Measurements from ENCODE around the gene SLC25A17.
"Not testable (repeated sequence)": the region's sequence is repeated elsewhere in the genome, so short reads cannot be mapped to it uniquely, and the experiment has no call there.

The SLC25A17 gene

DNA sequence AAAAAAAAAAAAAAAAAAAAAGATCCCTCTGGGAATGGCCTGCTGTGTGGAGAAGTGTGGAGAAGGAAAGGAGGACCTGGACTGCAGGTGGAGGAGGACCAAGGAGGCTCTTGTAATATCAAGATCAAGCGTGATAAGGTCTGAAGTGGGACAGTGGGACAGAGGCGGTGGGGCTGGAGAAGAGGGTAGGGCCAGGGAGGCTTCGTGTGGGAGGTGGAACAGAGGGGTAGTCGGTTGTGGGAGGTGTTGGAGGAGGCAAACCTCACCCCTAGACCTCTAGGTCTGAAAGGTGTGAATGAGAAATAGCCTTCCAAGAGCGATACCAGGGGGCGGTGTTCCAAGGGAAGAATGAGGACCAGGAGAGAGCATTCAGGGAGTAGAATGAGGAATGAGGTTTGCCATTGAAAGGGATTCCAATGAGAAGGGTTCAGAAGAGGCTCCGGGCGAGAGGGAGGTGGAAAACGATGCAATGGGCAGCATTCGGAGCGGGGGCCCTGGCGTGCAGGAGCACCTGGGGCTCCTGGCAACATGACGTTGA is 95.7 kb downstream of the SLC25A17 start:
- no peaks in the 10 kb centered on the region for H3K36me3 ChIP-seq (ENCODE audit: control insufficient read depth, insufficient read depth, low read length)
- 82% methylated on average over 13 of the region's 13 CpGs for WGBS, 2 experiments

DNA sequence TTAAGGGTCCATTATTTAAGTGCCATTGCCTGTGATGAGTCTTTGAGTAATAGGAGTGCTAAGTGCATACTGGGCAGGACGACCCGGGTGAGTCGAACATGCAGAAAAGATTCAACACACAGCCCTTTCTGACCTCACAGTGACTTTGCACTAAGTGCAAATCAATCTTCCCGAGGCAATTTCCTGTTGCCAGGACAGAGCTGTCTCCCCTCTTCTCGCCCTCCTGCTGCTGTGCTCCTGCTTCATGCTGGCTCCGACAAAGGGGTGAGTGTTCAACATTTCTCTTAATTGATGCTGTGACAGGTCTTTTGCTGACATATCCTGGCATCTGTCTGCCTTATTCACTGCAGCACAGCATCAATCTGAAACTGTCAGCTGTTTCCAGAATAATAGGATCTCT is 97.9 kb downstream of the SLC25A17 start:
- no peaks in the 10 kb centered on the region for H3K9me3 ChIP-seq (ENCODE audit: control insufficient read depth, low read length)
- no peaks in the 10 kb centered on the region for H3K36me3 ChIP-seq (ENCODE audit: control insufficient read depth, insufficient read depth, low read length)
- H3K4me3 ChIP-seq (ENCODE audit: insufficient read depth, low read depth, low read length) = no peak overlapping the region
- 21 to 33% methylated on average over 6 of the region's 6 CpGs for WGBS, 2 experiments
- peak overlapping the region; percentile 81 for H3K27ac ChIP-seq (ENCODE audit: insufficient read depth, low read depth, low read length, poor library complexity, severe bottlenecking)
- peaks cover 9% of the 10 kb centered on the region for H3K4me1 ChIP-seq (ENCODE audit: control insufficient read depth, insufficient read depth, low read length)
- H3K27me3 ChIP-seq (ENCODE audit: control insufficient read depth, insufficient read depth, low read length, poor library complexity, severe bottlenecking) = peaks cover 17% of the 10 kb centered on the region

More for the DNA sequence above, 95.7 kb downstream of the SLC25A17 start:
- no peak overlapping the region for H3K4me3 ChIP-seq (ENCODE audit: insufficient read depth, low read depth, low read length)
- no peak overlapping the region for H3K27ac ChIP-seq (ENCODE audit: insufficient read depth, low read depth, low read length, poor library complexity, severe bottlenecking)
- peaks cover 9% of the 10 kb centered on the region for H3K4me1 ChIP-seq (ENCODE audit: control insufficient read depth, insufficient read depth, low read length)
- peaks cover 17% of the 10 kb centered on the region for H3K27me3 ChIP-seq (ENCODE audit: control insufficient read depth, insufficient read depth, low read length, poor library complexity, severe bottlenecking)
- H3K9me3 ChIP-seq (ENCODE audit: control insufficient read depth, low read length) = no peaks in the 10 kb centered on the region

DNA sequence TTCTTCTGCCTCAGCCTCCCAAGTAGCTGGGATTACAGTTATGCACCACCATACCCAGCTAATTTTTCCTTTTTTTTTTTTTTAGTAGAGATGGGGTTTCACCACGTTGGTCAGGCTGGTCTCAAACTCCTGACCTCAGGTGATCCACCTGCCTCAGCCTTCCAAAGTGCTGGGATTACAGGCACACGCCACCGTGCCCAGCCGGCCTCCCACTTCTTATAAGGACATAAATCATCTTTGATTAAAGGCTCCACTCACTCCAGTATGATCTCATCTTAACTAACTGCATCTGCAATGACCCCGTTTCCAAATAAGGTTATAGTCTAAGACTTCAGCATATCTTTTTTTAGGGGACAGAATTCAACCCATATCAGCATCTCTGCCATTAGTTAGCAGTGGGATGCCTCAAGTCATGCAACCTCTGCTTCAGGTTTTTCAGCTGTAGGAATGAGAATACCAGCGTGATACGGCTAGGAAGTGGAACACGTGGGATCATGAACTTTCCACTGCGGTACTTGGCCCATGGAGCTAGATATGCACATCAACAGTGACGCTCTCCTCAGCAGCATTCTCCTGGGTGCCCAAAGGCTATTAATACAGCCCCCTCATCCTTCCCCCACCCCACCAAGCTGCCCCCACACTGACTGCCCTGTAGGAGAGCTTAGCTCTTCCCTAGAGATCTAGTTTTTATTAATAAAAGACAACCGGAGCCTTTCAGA is 98.4 kb downstream of the SLC25A17 start:
- peaks cover 9% of the 10 kb centered on the region for H3K4me1 ChIP-seq (ENCODE audit: control insufficient read depth, insufficient read depth, low read length)
- no peaks in the 10 kb centered on the region for H3K36me3 ChIP-seq (ENCODE audit: control insufficient read depth, insufficient read depth, low read length)
- H3K9me3 ChIP-seq (ENCODE audit: control insufficient read depth, low read length) = no peaks in the 10 kb centered on the region
- H3K4me3 ChIP-seq (ENCODE audit: insufficient read depth, low read depth, low read length) = no peak overlapping the region
- 77 to 85% methylated on average over 11 of the region's 11 CpGs for WGBS, 2 experiments
- peaks cover 17% of the 10 kb centered on the region for H3K27me3 ChIP-seq (ENCODE audit: control insufficient read depth, insufficient read depth, low read length, poor library complexity, severe bottlenecking)
- peak overlapping the region; percentile 81 for H3K27ac ChIP-seq (ENCODE audit: insufficient read depth, low read depth, low read length, poor library complexity, severe bottlenecking)

DNA sequence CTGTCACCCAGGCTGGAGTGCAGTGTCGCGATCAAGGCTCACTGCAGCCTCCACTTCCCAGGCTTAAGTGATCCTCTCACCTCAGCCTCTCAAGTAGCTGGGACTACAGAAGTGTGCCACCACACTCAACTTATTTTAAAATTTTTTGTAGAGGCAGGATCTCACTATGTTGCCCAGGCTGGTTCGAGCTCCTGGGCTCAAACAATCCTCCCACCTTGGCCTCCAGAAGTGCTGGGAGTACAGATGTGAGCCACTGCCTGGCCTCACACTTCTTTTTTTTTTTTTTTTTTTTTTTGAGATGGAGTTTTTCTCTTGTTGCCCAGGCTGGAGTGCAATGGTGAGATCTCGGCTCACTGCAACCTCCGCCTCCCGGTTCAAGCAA is 99.0 kb downstream of the SLC25A17 start:
- H3K36me3 ChIP-seq (ENCODE audit: control insufficient read depth, insufficient read depth, low read length); H3K9me3 ChIP-seq (ENCODE audit: control insufficient read depth, low read length); H3K27ac ChIP-seq (ENCODE audit: insufficient read depth, low read depth, low read length, poor library complexity, severe bottlenecking); H3K4me1 ChIP-seq (ENCODE audit: control insufficient read depth, insufficient read depth, low read length); H3K4me3 ChIP-seq (ENCODE audit: insufficient read depth, low read depth, low read length): not testable (repeated sequence)
- 94 to 95% methylated on average over 6 of the region's 6 CpGs for WGBS, 2 experiments
- peaks cover 17% of the 10 kb centered on the region for H3K27me3 ChIP-seq (ENCODE audit: control insufficient read depth, insufficient read depth, low read length, poor library complexity, severe bottlenecking)

All from ectodermal cell (in vitro differentiated cells).